HepG2 (cell line): Measurements from ENCODE around the gene FDXACB1. TPM values are rescaled to one million over a fixed set of nuclear protein-coding genes. Genes with fewer than 3 reads are reported as not detected.

Experiments
- DPF2 ChIP-seq: sonication (generic); formaldehyde crosslinking; IDR thresholded peaks from 2 replicates; pipeline ENCODE4 v1.4.0; 2020; ENCODE audit warnings: mild to moderate bottlenecking, low read depth, missing genetic modification reagents, borderline replicate concordance
- HOXA3 ChIP-seq: sonication (generic); formaldehyde crosslinking; IDR thresholded peaks from 2 replicates; pipeline ENCODE4 v1.5.0; 2020; ENCODE audit warnings: missing genetic modification reagents
- KMT2A ChIP-seq: sonication (generic); formaldehyde crosslinking; IDR thresholded peaks from 2 replicates; pipeline ENCODE4 v1.4.0; 2020; ENCODE audit warnings: missing genetic modification reagents
- MAFG ChIP-seq: sonication (generic); formaldehyde crosslinking; IDR thresholded peaks from 2 replicates; pipeline ENCODE4 v1.5.1; 2020; ENCODE audit warnings: mild to moderate bottlenecking, missing genetic modification reagents
- MIXL1 ChIP-seq: IDR thresholded peaks from 2 replicates; pipeline ENCODE4 v1.6.1; 2016
- NFYC ChIP-seq: IDR thresholded peaks from 2 replicates; pipeline ENCODE4 v1.6.1; 2016; ENCODE audit warnings: missing genetic modification reagents, missing compliant biosample characterization
- PCBP2 ChIP-seq: fragments of 200-400 bp; formaldehyde crosslinking; optimal IDR thresholded peaks from 2 replicates; pipeline ENCODE3; 2018; ENCODE audit warnings: low read length, low read depth; ENCODE audit not compliant: poor library complexity, severe bottlenecking
- SALL1 ChIP-seq: sonication (generic); formaldehyde crosslinking; IDR thresholded peaks from 2 replicates; pipeline ENCODE4 v1.8.0; 2022; ENCODE audit warnings: mild to moderate bottlenecking, missing genetic modification reagents
- SRSF9 ChIP-seq: fragments of 200-400 bp; formaldehyde crosslinking; IDR thresholded peaks from 2 replicates; pipeline ENCODE4 v1.6.1; 2018; ENCODE audit warnings: borderline replicate concordance, mild to moderate bottlenecking, low read depth, low read length; ENCODE audit not compliant: insufficient read depth, poor library complexity, severe bottlenecking
- U2AF1 ChIP-seq: fragments of 200-400 bp; formaldehyde crosslinking; optimal IDR thresholded peaks from 2 replicates; pipeline ENCODE3; 2017; ENCODE audit warnings: mild to moderate bottlenecking, low read depth, low read length
- ZBTB8A ChIP-seq: sonication (generic); formaldehyde crosslinking; IDR thresholded peaks from 2 replicates; pipeline ENCODE4 v1.4.0; 2020; ENCODE audit warnings: mild to moderate bottlenecking, low read depth, missing genetic modification reagents, borderline replicate concordance
- ZFP36 ChIP-seq: fragments of 150-350 bp; IDR thresholded peaks from 2 replicates; pipeline ENCODE4 v1.6.1; 2018; ENCODE audit warnings: borderline replicate concordance, low read length, low read depth; ENCODE audit not compliant: partially characterized antibody
- ZFP90 ChIP-seq: sonication (generic); formaldehyde crosslinking; IDR thresholded peaks from 2 replicates; pipeline ENCODE4 v1.8.0; 2022; ENCODE audit warnings: missing genetic modification reagents, mild to moderate bottlenecking, inconsistent platforms, borderline replicate concordance
- ZNF12 ChIP-seq: sonication (generic); formaldehyde crosslinking; IDR thresholded peaks from 2 replicates; pipeline ENCODE4 v1.5.0; 2020; ENCODE audit warnings: missing genetic modification reagents
- ZNF121 ChIP-seq: sonication (generic); formaldehyde crosslinking; IDR thresholded peaks from 2 replicates; pipeline ENCODE4 v1.5.0; 2020; ENCODE audit warnings: mild to moderate bottlenecking, missing genetic modification reagents
- ZNF160 ChIP-seq: sonication (generic); formaldehyde crosslinking; IDR thresholded peaks from 2 replicates; pipeline ENCODE4 v1.8.0; 2022; ENCODE audit warnings: mild to moderate bottlenecking, inconsistent platforms, missing genetic modification reagents
- ZNF607 ChIP-seq: sonication (generic); formaldehyde crosslinking; IDR thresholded peaks from 2 replicates; pipeline ENCODE4 v1.5.1; 2020; ENCODE audit warnings: missing genetic modification reagents, mild to moderate bottlenecking, borderline replicate concordance
- ZNF609 ChIP-seq: sonication (generic); formaldehyde crosslinking; IDR thresholded peaks from 2 replicates; pipeline ENCODE4 v1.4.0; 2020; ENCODE audit warnings: mild to moderate bottlenecking, missing genetic modification reagents, borderline replicate concordance
- ZNF761 ChIP-seq: sonication (generic); formaldehyde crosslinking; conservative IDR thresholded peaks from 2 replicates; pipeline ENCODE4 v1.4.0; 2020; ENCODE audit warnings: mild to moderate bottlenecking, missing genetic modification reagents
- ZNF776 ChIP-seq: sonication (generic); formaldehyde crosslinking; IDR thresholded peaks from 2 replicates; pipeline ENCODE4 v1.4.0; 2020; ENCODE audit warnings: mild to moderate bottlenecking, missing genetic modification reagents
- polyA plus RNA-seq, 8 experiments: library from polyadenylated mRNA; depleted of rRNA in 3 of 8; stranded (reverse) in 7 of 8; unstranded in 1 of 8; fragments of >200 nt; fragmentation: Illumina TruSeq in 4 of 8; extraction: Trizol in 4 of 8; gene quantifications; 2 replicates each; pipeline versions ENCODE4 v1.2.1 to v1.2.3, GENCODE V29; 2011 to 2016; ENCODE audit warnings: low read depth in 4 of 8, missing spikeins in 1 of 8, mixed read lengths in 1 of 8; ENCODE audit not compliant: insufficient read depth in 1 of 8
- total RNA-seq, 5 experiments: library from RNA; depleted of rRNA; stranded (reverse); fragments of >200 nt; fragmentation: Illumina TruSeq; extraction: Trizol; gene quantifications; 2 replicates each; pipeline ENCODE4 v1.2.3, GENCODE V29; 2016; ENCODE audit warnings: low read depth in 1 of 5
- TF ChIP-seq, protein P1 (sequence below): sonication (generic); formaldehyde crosslinking; IDR thresholded peaks from 2 replicates; pipeline ENCODE4 v1.8.0; 2022; ENCODE audit warnings: missing genetic modification reagents, mild to moderate bottlenecking, borderline replicate concordance
- TF ChIP-seq, protein P2 (sequence below): sonication (generic); formaldehyde crosslinking; IDR thresholded peaks from 2 replicates; pipeline ENCODE4 v1.4.0; 2020; ENCODE audit warnings: missing genetic modification reagents
- TF ChIP-seq, protein P3 (sequence below): sonication (generic); formaldehyde crosslinking; IDR thresholded peaks from 2 replicates; pipeline ENCODE4 v1.5.0; 2020; ENCODE audit warnings: missing genetic modification reagents

Gene FDXACB1
- total and polyA plus RNA-seq, 2 of the 13 experiments (the other 11 are each of a cell fraction or from before 2014, with no cell fraction given), result 1.1 to 3.4 TPM

- TF ChIP-seq PCBP2 (no peak), ZFP36 (no peak), SRSF9 (no peak), HOXA3 (CRISPR knock-in tag) (peak; percentile 21; the same call in 1 of the 2 replicates), MIXL1 (CRISPR knock-in tag) (peak; percentile 82), MAFG (CRISPR knock-in tag) (no peak), ZNF609 (CRISPR knock-in tag) (no peak), ZNF607 (CRISPR knock-in tag) (no peak), ZFP90 (CRISPR knock-in tag) (no peak), ZNF761 (CRISPR knock-in tag) (no peak), ZBTB8A (CRISPR knock-in tag) (no peak), NFYC (CRISPR knock-in tag) (no peak), SALL1 (CRISPR knock-in tag) (peak; percentile 74; the same call in 1 of the 2 replicates), DPF2 (peak; percentile 66; the same call in 1 of the 2 replicates), ZNF121 (no peak), ZNF776 (no peak), ZNF12 (CRISPR knock-in tag) (no peak), KMT2A (CRISPR knock-in tag) (no peak; the same call in 1 of the 2 replicates), ZNF160 (no peak), U2AF1 (no peak)
- TF ChIP-seq, protein P1, sequence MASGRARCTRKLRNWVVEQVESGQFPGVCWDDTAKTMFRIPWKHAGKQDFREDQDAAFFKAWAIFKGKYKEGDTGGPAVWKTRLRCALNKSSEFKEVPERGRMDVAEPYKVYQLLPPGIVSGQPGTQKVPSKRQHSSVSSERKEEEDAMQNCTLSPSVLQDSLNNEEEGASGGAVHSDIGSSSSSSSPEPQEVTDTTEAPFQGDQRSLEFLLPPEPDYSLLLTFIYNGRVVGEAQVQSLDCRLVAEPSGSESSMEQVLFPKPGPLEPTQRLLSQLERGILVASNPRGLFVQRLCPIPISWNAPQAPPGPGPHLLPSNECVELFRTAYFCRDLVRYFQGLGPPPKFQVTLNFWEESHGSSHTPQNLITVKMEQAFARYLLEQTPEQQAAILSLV (CRISPR knock-in tag), result no peak
- TF ChIP-seq, protein P2, sequence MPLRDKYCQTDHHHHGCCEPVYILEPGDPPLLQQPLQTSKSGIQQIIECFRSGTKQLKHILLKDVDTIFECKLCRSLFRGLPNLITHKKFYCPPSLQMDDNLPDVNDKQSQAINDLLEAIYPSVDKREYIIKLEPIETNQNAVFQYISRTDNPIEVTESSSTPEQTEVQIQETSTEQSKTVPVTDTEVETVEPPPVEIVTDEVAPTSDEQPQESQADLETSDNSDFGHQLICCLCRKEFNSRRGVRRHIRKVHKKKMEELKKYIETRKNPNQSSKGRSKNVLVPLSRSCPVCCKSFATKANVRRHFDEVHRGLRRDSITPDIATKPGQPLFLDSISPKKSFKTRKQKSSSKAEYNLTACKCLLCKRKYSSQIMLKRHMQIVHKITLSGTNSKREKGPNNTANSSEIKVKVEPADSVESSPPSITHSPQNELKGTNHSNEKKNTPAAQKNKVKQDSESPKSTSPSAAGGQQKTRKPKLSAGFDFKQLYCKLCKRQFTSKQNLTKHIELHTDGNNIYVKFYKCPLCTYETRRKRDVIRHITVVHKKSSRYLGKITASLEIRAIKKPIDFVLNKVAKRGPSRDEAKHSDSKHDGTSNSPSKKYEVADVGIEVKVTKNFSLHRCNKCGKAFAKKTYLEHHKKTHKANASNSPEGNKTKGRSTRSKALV (CRISPR knock-in tag), result no peak
- TF ChIP-seq, protein P3, sequence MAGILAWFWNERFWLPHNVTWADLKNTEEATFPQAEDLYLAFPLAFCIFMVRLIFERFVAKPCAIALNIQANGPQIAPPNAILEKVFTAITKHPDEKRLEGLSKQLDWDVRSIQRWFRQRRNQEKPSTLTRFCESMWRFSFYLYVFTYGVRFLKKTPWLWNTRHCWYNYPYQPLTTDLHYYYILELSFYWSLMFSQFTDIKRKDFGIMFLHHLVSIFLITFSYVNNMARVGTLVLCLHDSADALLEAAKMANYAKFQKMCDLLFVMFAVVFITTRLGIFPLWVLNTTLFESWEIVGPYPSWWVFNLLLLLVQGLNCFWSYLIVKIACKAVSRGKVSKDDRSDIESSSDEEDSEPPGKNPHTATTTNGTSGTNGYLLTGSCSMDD (CRISPR knock-in tag), result no peak
Observed at GRCh38 chr11:111840143-111840542, 38.8 kb downstream of the FDXACB1 start (continued).
